MV-4-11 (cell line): ENCODE data around the gene DPP8.
"Not testable (repeated sequence)": the region's sequence is repeated elsewhere in the genome, so short reads cannot be mapped to it uniquely, and the experiment has no call there.

Source experiments
- DNase-seq: peaks from one replicate; lab custom pipeline; 2025; lab: John Stamatoyannopoulos, UW

Gene DPP8

DNA sequence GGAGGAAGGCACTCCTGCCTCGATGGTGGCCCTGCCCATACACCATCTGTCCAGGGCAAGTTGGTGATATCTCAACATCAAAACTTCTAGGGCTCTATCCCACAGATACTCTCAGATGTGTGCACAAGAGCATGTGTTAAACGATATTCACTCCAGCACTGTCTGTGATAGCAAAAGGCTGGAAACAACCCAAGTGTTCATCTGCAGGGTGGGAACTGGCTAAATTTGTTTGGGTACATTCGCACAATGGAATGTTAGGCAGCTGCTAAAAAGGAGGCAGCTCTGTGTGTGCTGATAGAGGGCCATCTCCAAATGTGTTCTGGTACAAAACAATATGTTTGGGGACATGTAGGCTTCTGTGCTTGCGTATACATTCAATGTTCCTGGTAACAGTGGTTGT lies 114.5 kb downstream of the DPP8 start:
- DNase-seq = no peak

DNA sequence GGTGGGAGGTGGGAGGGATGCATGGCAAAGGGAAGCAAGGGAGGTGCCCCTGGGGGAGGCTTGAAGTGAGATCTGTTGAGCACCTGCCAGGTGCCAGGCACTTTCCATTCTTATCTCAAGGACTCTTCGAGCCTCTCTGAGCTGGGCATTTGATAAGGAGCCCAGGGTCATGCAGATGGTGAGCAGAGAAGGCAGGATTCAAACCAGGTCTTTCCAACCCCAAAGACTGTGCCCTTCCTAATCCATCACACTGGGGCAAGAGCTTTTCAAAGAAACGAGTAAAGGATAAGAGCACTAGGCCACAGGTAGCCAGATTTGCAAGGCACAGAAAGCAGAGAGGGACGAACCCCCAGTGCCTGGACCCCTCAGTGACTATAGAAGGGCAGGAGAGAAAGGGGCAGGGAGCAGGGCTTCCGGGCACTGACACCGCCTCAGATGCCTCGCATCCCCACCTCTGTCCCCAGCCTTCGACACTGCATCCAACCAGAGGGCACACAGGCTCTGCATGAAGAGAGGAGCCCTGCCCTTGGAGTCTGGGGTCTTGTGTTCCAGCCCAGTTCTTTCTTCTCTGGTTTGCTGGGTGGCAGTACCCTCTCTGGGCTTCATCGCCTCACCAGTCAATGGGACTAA lies 115.8 kb downstream of the DPP8 start:
- no peak for DNase-seq

DNA sequence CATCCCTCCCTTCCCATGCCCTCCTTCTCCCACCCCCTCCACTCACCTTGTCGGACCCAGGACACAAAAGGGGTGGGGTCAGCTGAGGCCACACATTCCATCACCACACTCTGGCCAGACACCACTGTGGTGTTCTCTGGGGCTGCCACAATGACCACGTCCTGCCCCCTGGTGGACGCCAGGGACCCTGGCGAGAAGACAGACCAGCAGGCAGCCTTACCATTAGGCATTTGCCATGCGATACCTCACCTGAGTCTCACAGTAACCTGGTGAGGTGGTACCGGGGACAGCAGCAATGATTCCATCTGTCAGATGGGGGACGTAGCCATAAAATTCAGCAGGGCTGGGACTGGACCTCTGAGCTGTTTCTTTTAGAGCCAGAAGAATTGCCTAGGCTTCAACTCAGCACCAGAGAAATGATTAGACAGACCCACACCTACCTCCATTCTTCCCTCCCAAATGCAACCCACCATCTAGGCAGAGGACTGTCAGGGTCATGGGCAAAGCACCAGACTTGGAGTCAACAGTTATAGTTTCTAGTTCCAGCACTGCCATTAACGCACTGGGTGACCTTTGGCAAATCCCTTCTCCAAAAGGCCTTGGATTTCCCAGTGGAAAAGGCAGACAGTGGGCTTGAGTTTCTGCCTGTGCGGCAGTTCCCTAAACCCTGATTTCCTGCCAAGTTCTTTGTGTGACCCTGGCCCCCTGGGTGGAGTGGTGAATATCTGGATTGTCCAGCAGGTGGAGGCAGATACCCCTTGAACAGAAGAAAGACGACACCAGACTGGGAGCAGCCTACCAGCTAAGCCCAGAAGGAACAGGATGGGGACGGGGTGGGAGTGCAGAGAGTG lies 116.5 kb downstream of the DPP8 start:
- peak; percentile 51 for DNase-seq

DNA sequence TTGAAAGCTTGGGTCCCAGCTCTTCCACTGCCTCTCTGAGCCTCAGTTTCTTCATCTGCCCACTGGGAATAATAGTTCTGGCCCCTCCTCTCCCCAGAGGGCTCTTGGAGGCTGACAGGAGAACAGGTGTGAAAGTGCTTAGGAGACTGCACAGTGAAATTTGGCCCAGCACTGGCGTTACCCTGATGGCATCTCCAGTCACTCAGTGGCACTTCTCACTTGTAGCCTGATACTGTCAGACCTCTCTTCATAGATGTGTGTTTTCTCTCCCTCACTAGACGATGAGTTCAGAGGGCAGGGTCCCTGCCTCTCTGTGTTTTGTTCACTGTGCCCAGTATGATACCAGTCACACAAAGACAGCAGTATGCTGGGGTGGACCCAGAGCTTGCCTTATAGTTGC lies 117.5 kb downstream of the DPP8 start:
- no peak for DNase-seq

DNA sequence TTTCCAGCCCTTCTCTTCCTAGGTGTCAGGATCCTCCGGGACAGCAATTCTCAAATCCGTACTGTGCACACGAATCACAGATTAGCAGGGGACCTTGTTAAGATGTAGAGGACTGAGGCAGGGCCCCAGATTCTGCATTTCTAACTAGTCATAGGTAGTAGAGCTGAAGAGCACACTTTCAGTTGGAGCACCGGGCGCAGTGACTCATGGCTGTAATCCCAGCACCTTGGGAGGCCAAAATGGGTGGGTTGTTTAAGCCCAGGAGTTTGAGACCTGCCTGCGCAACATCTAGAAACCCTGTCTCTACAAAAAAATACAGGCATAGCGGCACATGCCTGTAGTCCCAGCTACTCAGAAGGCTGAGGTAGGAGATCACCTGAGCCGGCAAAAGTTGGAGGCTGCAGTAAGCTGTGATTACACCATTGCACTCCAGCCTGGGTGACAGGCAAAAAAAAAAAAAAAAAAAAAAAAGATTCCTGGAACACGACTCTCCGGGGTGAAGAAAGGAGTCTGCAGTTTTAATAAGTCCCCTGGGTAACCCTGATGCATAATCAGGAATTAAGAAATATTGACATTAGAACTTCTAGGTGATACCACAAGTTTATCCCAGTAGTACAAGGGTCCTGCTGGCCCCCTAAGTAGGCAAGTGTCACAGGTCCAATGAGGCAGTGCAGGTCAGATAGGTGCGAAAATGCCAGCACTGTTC lies 118.3 kb downstream of the DPP8 start:
- no peak for DNase-seq

DNA sequence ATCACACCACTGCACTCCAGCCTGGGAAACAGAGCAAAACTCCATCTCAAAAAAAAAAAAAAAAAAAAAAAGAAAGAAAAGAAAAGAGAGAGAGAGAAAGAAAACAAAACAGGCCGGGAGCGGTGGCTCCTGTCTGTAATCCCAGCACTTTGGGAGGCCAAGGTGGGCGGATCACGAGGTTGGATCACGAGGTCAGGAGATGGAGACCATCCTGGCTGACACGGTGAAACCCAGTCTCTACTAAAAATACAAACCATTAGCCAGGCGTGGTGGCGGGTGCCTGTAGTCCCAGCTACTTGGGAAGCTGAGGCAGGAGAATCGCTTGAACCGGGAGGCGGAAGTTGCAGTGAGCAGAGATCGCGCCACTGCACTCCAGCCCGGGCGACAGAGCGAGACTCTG lies 119.0 kb downstream of the DPP8 start:
- not testable (repeated sequence) for DNase-seq

DNA sequence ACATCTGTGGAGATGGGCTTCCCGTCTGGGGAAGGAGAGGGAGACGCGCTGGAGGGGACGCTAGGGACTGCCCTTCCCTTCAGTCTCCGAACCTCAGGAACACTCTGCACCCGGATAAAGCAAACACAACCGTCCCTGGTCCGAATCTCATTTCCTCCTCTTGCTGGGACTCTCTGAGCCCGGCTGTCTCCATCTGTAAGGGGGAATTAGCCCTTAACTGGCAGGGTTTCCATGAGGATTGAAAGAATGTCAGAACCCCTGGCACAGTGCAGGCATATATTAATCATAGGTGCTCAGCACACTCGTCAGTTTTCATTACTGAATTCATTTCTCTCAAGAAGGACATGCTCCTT lies 120.5 kb downstream of the DPP8 start:
- no peak for DNase-seq

DNA sequence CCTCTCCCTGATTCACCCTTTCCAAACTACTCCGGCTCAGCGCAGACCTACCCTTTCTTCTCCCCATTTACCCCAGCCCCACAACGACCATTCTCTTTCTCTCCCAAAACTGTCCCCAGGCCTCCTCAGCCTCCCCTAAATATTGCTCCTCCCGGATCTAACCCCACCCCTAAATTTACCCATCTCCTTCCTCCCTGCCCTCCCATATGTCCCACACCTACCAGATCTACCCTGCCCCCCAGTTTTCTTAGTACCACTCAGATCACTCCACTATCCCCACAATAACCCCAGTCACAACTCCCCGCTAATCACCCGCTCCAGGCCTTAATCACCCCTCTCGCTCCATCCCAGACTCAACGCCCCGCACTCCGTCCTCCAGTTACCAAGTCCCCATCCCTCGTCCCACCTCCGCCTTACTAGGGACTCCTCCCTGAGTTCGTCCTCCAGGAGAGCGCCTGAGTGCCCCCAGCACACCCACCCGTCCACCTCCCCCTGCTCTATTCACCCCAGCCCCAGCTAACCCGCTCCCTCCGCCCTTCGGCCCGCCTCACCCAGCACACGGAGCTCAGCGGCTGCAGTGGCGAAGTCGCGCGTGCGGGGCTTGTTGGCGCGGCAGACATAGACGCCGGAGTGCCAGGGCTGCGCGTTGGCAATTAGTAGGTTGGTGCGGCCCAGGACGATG lies 121.1 kb downstream of the DPP8 start:
- no peak for DNase-seq

DNA sequence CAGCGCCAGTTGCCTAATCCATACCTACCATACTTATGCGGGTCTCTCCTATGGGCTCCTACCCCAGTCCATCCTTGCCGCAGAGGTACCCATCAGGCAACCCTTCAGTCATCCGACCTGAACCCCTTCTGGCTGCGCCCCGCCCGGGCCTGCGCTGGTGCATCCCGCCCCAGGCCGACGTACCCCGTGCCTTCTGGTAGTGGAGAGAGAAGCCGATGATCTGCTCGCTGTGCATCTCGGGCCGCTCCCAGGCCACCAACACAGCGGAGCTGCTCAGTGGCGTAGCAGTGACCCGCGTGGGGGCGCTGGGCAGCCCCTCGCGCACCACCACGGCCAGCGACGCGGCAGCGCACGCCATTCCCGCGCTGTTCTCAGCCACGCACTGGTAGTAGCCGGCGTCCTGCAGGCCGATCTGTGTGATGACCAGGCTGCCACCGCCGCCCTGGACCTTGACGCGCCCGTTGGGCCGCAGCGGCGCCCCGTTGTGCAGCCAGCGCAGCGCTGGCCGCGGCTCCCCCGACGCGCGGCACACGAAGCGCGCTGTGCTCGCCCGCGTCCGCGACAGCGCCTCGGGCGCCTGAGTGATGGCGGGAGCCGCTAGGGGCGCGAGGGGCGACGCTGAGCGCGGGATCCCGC lies 121.8 kb downstream of the DPP8 start:
- no peak for DNase-seq

DNA sequence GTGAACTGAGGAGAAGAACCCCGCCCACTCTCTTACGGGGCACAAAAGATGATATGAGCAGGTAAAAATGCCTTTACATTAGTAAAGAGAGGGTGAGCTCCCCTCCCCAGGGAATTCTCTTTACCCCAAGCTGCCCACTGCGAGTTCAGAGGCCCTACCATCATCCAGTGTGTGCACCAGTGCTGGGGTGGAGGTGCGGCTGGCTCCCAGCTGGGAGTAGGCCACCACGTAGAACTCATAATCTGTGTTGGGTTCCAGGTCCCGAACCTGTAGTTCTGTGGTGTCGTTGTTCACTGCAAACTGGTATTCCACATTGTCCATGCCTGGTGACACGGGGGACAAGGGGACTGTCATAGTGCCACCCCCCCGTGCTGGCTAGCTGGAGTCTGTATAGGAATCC lies 122.6 kb downstream of the DPP8 start:
- no peak for DNase-seq

DNA sequence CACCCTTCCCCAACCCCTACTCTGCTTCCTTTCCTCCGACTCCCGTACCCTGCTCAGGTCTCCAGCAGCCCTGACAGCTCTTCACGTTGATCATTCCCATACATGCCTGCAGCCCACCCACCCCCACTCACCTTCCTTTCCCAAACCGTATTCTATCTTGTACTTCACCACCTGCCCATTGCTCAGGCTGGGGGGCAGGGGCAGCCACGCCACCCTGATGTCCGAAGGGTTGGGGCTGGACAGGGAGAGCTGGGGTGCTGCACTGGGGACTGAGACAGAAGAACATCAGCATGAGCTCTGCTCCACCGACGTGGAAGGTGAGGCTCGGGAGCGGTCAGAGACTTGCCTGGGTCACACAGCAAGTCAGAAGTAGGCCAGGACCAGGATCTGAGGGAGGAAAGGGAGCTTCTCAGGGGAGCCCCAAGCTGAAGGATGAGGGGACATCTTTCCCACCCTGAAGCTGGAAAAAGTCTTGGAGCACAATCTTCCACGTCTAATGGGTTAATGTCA lies 123.2 kb downstream of the DPP8 start:
- DNase-seq = no peak

DNA sequence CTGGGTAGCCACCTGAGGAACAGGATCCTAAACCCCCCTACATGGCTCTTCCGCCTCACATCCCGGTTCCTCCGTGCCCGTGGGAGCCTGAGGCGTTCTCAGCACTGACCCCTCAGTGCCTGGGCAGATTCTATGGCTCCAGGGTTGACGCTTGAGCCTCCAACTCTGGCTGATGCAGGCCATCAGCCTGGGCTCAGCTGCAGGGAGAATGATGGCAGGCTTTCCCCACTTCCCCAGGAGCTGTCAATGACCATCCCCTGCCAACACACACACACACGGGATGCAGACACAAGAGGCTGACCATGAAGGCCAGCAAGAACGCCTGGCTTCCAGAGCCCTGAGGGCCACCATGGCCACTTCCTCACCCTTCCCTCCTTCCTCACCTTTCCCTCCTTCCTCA lies 123.9 kb downstream of the DPP8 start:
- DNase-seq = no peak

DNA sequence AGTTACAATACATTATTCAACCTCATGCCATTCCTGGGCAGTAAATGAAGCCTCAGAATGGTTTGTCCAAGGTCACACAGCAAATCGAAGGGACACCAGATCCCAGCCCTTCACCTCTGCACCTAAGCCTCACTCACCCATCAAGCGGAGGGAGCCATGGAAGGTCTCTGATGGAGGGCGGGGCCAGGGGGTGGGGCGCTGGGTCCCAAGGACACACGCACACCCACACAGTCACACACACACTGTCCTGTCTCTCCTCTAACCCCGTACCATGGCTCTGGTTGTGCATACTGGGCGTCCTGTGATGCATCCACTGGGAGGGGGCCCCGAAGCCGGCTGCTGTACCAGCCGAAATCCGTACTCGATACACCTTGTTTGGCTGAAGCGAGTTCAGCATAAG lies 124.4 kb downstream of the DPP8 start:
- DNase-seq = no peak
